ENCODE results near the gene CHAD.
A peak's percentile ranks its signal among the peaks of the same experiment; 100 is the strongest.

The CHAD gene

DNA sequence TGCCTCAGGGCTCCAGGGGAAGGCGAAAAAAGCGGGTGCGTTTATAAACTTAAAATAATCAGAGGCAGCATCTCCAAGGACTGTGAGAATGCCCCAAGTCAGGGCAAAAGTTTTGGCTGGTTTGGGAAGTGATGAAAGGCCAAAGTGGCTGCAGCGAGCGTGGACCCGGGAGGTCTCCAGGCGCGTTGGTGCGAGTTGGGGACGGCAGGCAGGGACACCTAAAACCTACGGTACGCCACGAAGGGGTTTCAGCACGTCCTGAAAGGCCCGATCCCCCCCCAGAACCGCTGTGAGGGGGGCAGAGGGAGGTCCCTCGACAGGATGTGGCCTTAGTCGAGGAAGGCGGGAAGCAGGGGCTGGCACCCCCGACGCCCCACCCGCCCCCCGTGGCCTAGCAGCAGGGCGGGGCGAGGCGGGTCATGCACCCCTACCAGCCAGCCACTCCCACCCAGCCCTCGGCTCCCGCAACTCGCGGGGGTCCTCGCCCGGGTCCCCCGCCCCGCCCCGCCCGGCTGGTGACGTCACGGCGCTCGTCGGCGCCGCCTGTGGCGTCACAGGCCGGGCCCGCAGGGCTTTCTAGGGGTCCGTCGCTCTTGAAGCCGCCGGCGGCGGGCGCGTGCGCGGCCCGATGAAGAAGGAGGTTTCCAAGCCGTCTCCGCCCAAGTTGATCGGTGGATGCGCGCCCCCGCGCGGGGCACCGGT is 39.3 kb upstream of the CHAD start, which contains the start of gene MYCBPAP:
Gene MYCBPAP, plus strand, starts transcription at position 569 of the 702 bp plus-strand sequence. CDS start 236 bp downstream, outside the sequence.
- TF ChIP-seq, protein P1, sequence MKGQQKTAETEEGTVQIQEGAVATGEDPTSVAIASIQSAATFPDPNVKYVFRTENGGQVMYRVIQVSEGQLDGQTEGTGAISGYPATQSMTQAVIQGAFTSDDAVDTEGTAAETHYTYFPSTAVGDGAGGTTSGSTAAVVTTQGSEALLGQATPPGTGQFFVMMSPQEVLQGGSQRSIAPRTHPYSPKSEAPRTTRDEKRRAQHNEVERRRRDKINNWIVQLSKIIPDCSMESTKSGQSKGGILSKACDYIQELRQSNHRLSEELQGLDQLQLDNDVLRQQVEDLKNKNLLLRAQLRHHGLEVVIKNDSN (IDR thresholded peaks at IDR 0.05), result no peak
- TF ChIP-seq CREB1 (IDR thresholded peaks at IDR 0.05; ENCODE audit: low read depth), result peak; percentile 57; the same call in 1 of the 2 replicates

DNA sequence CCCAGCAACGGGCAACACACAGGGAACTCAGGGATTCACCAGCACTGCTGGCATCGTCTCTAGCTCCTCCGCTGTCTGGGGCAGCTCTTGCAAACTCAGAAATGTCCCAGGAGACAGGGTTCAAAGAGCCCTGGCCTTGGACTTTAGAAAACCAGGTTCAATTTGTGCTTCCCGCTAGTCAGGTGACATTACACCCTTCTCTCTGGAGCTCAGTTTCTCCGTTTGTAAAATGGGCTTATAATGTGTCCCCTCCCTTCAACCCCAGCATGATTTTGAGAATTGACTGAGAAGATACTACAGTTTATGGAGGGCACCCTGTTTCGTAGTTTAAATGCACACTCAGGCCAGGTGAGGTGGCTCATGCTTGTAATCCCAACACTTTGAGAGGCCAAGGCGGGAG is 37.6 kb upstream of the CHAD start:
- TF ChIP-seq YY1 (IDR thresholded peaks at IDR 0.05; ENCODE audit: low read depth) (no peak), FOXM1 (IDR thresholded peaks at IDR 0.05; ENCODE audit: borderline replicate concordance, low read depth) (no peak), CEBPB (IDR thresholded peaks at IDR 0.05) (no peak), EP300 (IDR thresholded peaks at IDR 0.05; ENCODE audit: borderline replicate concordance) (no peak), TEAD4 (IDR thresholded peaks at IDR 0.05) (no peak), RAD21 (IDR thresholded peaks at IDR 0.05; ENCODE audit: low read depth) (no peak)
- TF ChIP-seq, protein P2, sequence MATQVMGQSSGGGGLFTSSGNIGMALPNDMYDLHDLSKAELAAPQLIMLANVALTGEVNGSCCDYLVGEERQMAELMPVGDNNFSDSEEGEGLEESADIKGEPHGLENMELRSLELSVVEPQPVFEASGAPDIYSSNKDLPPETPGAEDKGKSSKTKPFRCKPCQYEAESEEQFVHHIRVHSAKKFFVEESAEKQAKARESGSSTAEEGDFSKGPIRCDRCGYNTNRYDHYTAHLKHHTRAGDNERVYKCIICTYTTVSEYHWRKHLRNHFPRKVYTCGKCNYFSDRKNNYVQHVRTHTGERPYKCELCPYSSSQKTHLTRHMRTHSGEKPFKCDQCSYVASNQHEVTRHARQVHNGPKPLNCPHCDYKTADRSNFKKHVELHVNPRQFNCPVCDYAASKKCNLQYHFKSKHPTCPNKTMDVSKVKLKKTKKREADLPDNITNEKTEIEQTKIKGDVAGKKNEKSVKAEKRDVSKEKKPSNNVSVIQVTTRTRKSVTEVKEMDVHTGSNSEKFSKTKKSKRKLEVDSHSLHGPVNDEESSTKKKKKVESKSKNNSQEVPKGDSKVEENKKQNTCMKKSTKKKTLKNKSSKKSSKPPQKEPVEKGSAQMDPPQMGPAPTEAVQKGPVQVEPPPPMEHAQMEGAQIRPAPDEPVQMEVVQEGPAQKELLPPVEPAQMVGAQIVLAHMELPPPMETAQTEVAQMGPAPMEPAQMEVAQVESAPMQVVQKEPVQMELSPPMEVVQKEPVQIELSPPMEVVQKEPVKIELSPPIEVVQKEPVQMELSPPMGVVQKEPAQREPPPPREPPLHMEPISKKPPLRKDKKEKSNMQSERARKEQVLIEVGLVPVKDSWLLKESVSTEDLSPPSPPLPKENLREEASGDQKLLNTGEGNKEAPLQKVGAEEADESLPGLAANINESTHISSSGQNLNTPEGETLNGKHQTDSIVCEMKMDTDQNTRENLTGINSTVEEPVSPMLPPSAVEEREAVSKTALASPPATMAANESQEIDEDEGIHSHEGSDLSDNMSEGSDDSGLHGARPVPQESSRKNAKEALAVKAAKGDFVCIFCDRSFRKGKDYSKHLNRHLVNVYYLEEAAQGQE (IDR thresholded peaks at IDR 0.05; ENCODE audit: low read depth), result no peak

DNA sequence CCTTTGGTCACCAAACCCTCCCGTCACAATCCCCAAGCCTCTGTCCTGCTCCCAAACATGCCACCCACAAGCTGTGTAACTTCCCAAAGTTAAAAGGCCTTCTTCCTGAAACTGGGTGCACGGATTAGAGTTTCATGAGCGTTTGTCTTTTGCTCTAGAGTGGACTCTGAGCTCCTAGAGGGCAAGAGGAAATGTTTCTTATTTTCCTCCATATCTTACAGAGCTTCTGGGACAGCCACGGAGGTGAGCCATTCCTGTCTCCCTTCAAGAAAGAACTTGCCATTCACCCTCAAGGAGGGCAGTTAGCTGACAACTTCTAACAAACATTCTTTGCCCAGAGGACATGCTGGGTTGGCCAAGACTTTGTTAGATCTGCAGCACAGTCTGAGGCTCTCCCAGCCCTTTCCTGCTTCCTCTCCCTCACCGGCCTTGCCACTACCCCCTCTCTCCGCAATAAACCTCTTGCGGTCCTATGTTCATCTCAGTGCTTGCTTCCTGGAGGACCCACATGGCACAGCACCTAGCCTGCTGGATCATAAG is 37.0 kb upstream of the CHAD start:
- TF ChIP-seq YY1 (IDR thresholded peaks at IDR 0.05; ENCODE audit: low read depth) (no peak), CREB1 (IDR thresholded peaks at IDR 0.05; ENCODE audit: low read depth) (no peak), FOXM1 (IDR thresholded peaks at IDR 0.05; ENCODE audit: borderline replicate concordance, low read depth) (no peak), EGR1 (IDR thresholded peaks at IDR 0.05) (no peak), ZBTB7A (IDR thresholded peaks at IDR 0.05; ENCODE audit: low read depth) (no peak), TEAD4 (IDR thresholded peaks at IDR 0.05) (no peak), TAF1 (IDR thresholded peaks at IDR 0.05; ENCODE audit: low read depth) (no peak), TCF12 (IDR thresholded peaks at IDR 0.05; ENCODE audit: low read depth) (no peak), NFIC (IDR thresholded peaks at IDR 0.05) (no peak), RAD21 (IDR thresholded peaks at IDR 0.05; ENCODE audit: low read depth) (no peak)

DNA sequence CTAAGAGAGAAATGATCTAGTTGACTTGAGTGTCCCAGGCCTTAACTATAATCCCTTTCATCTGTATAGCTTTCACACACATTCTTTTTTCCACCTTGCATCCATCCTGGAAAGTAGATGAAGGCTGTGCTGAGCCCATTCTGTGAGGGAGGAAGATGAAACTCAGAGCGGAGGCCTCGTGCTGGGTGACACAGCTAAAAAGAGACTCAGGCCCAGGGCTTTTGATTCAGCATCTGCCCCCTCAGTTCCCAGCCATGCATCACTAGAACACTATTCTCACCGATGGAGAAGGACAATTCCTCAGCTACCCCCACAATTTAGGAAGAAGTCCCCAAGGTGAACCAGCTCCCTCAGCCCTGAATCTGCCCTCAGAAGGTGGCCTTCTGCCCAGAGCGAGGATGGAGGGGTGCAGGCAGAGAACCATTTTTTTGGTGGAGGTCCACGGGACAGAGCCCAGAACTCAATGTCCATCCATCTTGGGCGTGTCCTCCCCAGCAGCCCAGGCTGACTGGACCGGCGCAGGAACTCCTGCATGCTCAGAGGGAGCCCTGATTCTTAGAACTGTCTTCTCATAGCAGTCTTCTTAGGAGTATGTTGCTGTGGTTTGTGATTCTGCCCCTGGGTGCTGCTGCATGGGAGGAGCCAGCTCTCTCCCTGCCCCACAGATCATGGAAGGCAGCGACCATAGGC is 33.8 kb upstream of the CHAD start:
- TF ChIP-seq EP300 (IDR thresholded peaks at IDR 0.05; ENCODE audit: borderline replicate concordance) (no peak), EGR1 (IDR thresholded peaks at IDR 0.05) (no peak), TEAD4 (IDR thresholded peaks at IDR 0.05) (no peak), CREB1 (IDR thresholded peaks at IDR 0.05; ENCODE audit: low read depth) (no peak), RAD21 (IDR thresholded peaks at IDR 0.05; ENCODE audit: low read depth) (no peak), CEBPB (IDR thresholded peaks at IDR 0.05) (no peak), MAX (IDR thresholded peaks at IDR 0.05) (no peak), TAF1 (IDR thresholded peaks at IDR 0.05; ENCODE audit: low read depth) (no peak), FOXM1 (IDR thresholded peaks at IDR 0.05; ENCODE audit: borderline replicate concordance, low read depth) (no peak), NFIC (IDR thresholded peaks at IDR 0.05) (no peak)
- TF ChIP-seq, protein P2 (IDR thresholded peaks at IDR 0.05; ENCODE audit: low read depth), result no peak
- TF ChIP-seq, protein P1 (IDR thresholded peaks at IDR 0.05), result no peak

- TF ChIP-seq CEBPB (IDR thresholded peaks at IDR 0.05) (no peak), RAD21 (IDR thresholded peaks at IDR 0.05; ENCODE audit: low read depth) (peak; percentile 39; the same call in 1 of the 2 replicates)
Measured at GRCh38 chr17:50501054-50501453, 32.4 kb upstream of the CHAD start.

GRCh38 chr17:50499721-50500120 is 31.0 kb upstream of the CHAD start:
- TF ChIP-seq, protein P1 (IDR thresholded peaks at IDR 0.05), result no peak
- TF ChIP-seq ZBTB7A (IDR thresholded peaks at IDR 0.05; ENCODE audit: low read depth) (no peak), MAX (IDR thresholded peaks at IDR 0.05) (no peak), YY1 (IDR thresholded peaks at IDR 0.05; ENCODE audit: low read depth) (no peak), EP300 (IDR thresholded peaks at IDR 0.05; ENCODE audit: borderline replicate concordance) (no peak), RAD21 (IDR thresholded peaks at IDR 0.05; ENCODE audit: low read depth) (no peak), CREB1 (IDR thresholded peaks at IDR 0.05; ENCODE audit: low read depth) (no peak), CEBPB (IDR thresholded peaks at IDR 0.05) (no peak), FOXM1 (IDR thresholded peaks at IDR 0.05; ENCODE audit: borderline replicate concordance, low read depth) (no peak), TEAD4 (IDR thresholded peaks at IDR 0.05) (no peak), NFIC (IDR thresholded peaks at IDR 0.05) (no peak), EGR1 (IDR thresholded peaks at IDR 0.05) (no peak), TCF12 (IDR thresholded peaks at IDR 0.05; ENCODE audit: low read depth) (no peak), TAF1 (IDR thresholded peaks at IDR 0.05; ENCODE audit: low read depth) (no peak)
- TF ChIP-seq, protein P2 (IDR thresholded peaks at IDR 0.05; ENCODE audit: low read depth), result no peak
